Progenitor cell of endocrine pancreas (in vitro differentiated cells): ENCODE measurements around the gene PUS1. TPM values are rescaled to one million over a fixed set of nuclear protein-coding genes. Genes with fewer than 3 reads are reported as not detected.

Experiments used
- DNase-seq: peaks from one replicate; pipeline ENCODE4 v3.0.0; 2021; ENCODE audit warnings: low spot score; ENCODE audit not compliant: unreplicated experiment
- H3K27ac Mint-ChIP-seq: 2 replicates; pipeline ENCODE4 v1.8.0; 2021; ENCODE audit warnings: mild to moderate bottlenecking, moderate library complexity, mixed read lengths
- H3K27me3 Mint-ChIP-seq: 2 replicates; pipeline ENCODE4 v1.8.0; 2021; ENCODE audit warnings: mixed read lengths
- H3K36me3 Mint-ChIP-seq: 2 replicates; pipeline ENCODE4 v1.8.0; 2022; ENCODE audit warnings: mixed read lengths; ENCODE audit not compliant: insufficient read depth
- H3K4me1 Mint-ChIP-seq: 2 replicates; pipeline ENCODE4 v1.8.0; 2021; ENCODE audit warnings: low read depth, mixed read lengths
- H3K4me3 Mint-ChIP-seq: 2 replicates; pipeline ENCODE4 v1.8.0; 2021; ENCODE audit warnings: low read depth, mild to moderate bottlenecking, moderate library complexity, mixed read lengths
- H3K9me3 Mint-ChIP-seq: 2 replicates; pipeline ENCODE4 v1.8.0; 2021; ENCODE audit warnings: low read depth, mixed read lengths
- CTCF ChIP-seq: fragments of 200-600 bp; sonication (generic); IDR thresholded peaks from one replicate; pipeline ENCODE4 v1.5.0; 2021; ENCODE audit warnings: antibody characterized with exemption, mild to moderate bottlenecking; ENCODE audit not compliant: unreplicated experiment
- total RNA-seq: library from RNA; stranded (reverse); gene quantifications from 2 replicates; pipeline ENCODE4 v1.2.1, GENCODE V29; 2021

The PUS1 gene
- total RNA-seq, 1 donor from 2014 or later, result 38.5 TPM

- no peaks in the 10 kb centered on the region for H3K4me1 Mint-ChIP-seq
- H3K9me3 Mint-ChIP-seq, result no peaks in the 10 kb centered on the region
- H3K27me3 Mint-ChIP-seq, result no peaks in the 10 kb centered on the region
- no peak for TF ChIP-seq CTCF
- DNase-seq, result no peak
- no peak overlapping the region for H3K27ac Mint-ChIP-seq
- H3K4me3 Mint-ChIP-seq, result no peak overlapping the region
- peaks cover 3% of the 10 kb centered on the region for H3K36me3 Mint-ChIP-seq
Measured at GRCh38 chr12:131923260-131923659, 5.8 kb upstream of the PUS1 start.

GRCh38 chr12:131927110-131928079 lies 1.7 kb upstream of the PUS1 start:
- no peak for DNase-seq
- Mint-ChIP-seq H3K27ac (peak overlapping the region; percentile 86), H3K9me3 (no peaks in the 10 kb centered on the region), H3K4me3 (peak overlapping the region; percentile 79), H3K4me1 (peaks cover 3% of the 10 kb centered on the region), H3K36me3 (peaks cover 5% of the 10 kb centered on the region), H3K27me3 (no peaks in the 10 kb centered on the region)
- TF ChIP-seq CTCF, result no peak

- peaks cover 10% of the 10 kb centered on the region for H3K36me3 Mint-ChIP-seq
- no peak for TF ChIP-seq CTCF
- DNase-seq, result no peak
- no peaks in the 10 kb centered on the region for H3K27me3 Mint-ChIP-seq
- no peaks in the 10 kb centered on the region for H3K9me3 Mint-ChIP-seq
- peaks cover 3% of the 10 kb centered on the region for H3K4me1 Mint-ChIP-seq
- peak overlapping the region; percentile 79 for H3K4me3 Mint-ChIP-seq
- peak overlapping the region; percentile 86 for H3K27ac Mint-ChIP-seq
Measured at GRCh38 chr12:131928080-131928710, 881 bp upstream of the PUS1 start.

- Mint-ChIP-seq H3K36me3 (peaks cover 14% of the 10 kb centered on the region), H3K27ac (peak overlapping the region; percentile 78), H3K27me3 (no peaks in the 10 kb centered on the region), H3K4me3 (peak overlapping the region; percentile 91), H3K9me3 (no peaks in the 10 kb centered on the region), H3K4me1 (peaks cover 3% of the 10 kb centered on the region)
- DNase-seq, result no peak
- no peak for TF ChIP-seq CTCF
Measured at GRCh38 chr12:131929581-131930456, 743 bp downstream of the PUS1 start.

GRCh38 chr12:131930510-131930909 lies 1.4 kb downstream of the PUS1 start:
- no peaks in the 10 kb centered on the region for H3K9me3 Mint-ChIP-seq
- no peak overlapping the region for H3K27ac Mint-ChIP-seq
- peaks cover 3% of the 10 kb centered on the region for H3K4me1 Mint-ChIP-seq
- H3K4me3 Mint-ChIP-seq, result peak overlapping the region; percentile 80
- H3K36me3 Mint-ChIP-seq, result peaks cover 15% of the 10 kb centered on the region
- H3K27me3 Mint-ChIP-seq, result no peaks in the 10 kb centered on the region
- no peak for TF ChIP-seq CTCF
- DNase-seq, result no peak
